Suprapubic skin (tissue), 4 donors: ENCODE results near the gene STX11. TPM values are rescaled to one million over a fixed set of nuclear protein-coding genes. Genes with fewer than 3 reads are reported as not detected.

Experiments used
- DNase-seq, 2 donors: peaks; one replicate each; pipeline ENCODE4 v3.0.0-alpha.2; 2019; ENCODE audit warnings: low spot score in 2 of 2
- H3K27ac ChIP-seq: fragments of 200-600 bp; sonication (generic); one replicate; pipeline ENCODE4 v1.5.1; 2019
- H3K27me3 ChIP-seq: fragments of 200-600 bp; sonication (generic); one replicate; pipeline ENCODE4 v1.5.1; 2019
- H3K36me3 ChIP-seq: fragments of 200-600 bp; sonication (generic); one replicate; pipeline ENCODE4 v1.5.1; 2019
- H3K4me1 ChIP-seq: fragments of 200-600 bp; sonication (generic); one replicate; pipeline ENCODE4 v1.5.1; 2019
- H3K4me3 ChIP-seq: fragments of 200-600 bp; sonication (generic); one replicate; pipeline ENCODE4 v1.5.1; 2019; ENCODE audit warnings: mild to moderate bottlenecking
- H3K9me3 ChIP-seq: fragments of 200-600 bp; sonication (generic); one replicate; pipeline ENCODE4 v1.5.1; 2019
- CTCF ChIP-seq, 2 donors: fragments of 200-600 bp in 1 of 2; fragments of 450-650 bp in 1 of 2; sonication (generic) in 1 of 2; IDR thresholded peaks; one replicate each; pipeline ENCODE4 v1.5.1; 2016 to 2019; ENCODE audit warnings: antibody characterized with exemption in 2 of 2, mild to moderate bottlenecking in 1 of 2, moderate library complexity in 1 of 2
- EP300 ChIP-seq: sonication (generic); formaldehyde crosslinking; IDR thresholded peaks from one replicate; pipeline ENCODE4 v1.6.1; 2017; ENCODE audit warnings: antibody characterized with exemption
- POLR2A ChIP-seq, 2 donors: fragments of 450-650 bp; IDR thresholded peaks; one replicate each; pipeline ENCODE4 v1.6.1; 2017; ENCODE audit warnings: antibody characterized with exemption in 2 of 2, mild to moderate bottlenecking in 2 of 2, moderate library complexity in 2 of 2
- POLR2AphosphoS5 ChIP-seq, 3 donors: sonication (generic); formaldehyde crosslinking; IDR thresholded peaks; one replicate each; pipeline ENCODE4 v1.6.1; 2017; ENCODE audit warnings: antibody characterized with exemption in 3 of 3
- WGBS: methylation state at CpG from one replicate; pipeline ENCODE4 v1.1.5; 2018; 5-methylcytosine and 5-hydroxymethylcytosine counted together
- total RNA-seq, 4 donors: library from RNA; depleted of rRNA; stranded (reverse); fragments of >200 nt; gene quantifications; one replicate each; pipeline ENCODE4 v1.1.0, GENCODE V29; 2016

Gene STX11
- total RNA-seq, 4 donors from 2014 or later = 12.4 to 28.2 (median 17.3) TPM

DNA sequence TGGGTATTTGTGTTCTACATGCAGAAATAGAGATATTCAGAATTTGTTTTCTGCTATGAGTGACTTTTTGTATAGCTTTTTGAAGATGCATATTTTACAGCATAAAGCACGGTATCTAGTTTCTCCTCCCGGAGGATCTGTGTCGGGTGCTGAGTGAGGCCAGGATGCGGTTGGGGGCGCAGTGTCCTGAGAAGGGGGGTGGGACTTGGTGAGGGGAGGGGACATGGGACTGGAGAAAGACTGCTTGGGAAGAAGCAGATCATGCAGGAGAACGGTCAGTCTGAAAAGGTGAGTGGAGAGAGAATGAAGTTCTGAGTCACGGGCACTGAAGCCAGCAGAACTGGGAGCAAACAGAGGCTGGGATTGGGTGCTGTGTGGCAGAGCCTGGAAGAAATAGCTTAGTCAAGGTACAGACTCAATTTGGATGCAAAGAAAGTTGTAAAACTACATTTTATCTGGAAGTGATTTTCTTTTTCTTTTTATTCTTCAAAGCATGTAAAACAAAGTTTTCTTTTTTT is 44.0 kb downstream of the STX11 start:
- no peak overlapping the region for H3K4me3 ChIP-seq
- TF ChIP-seq CTCF (IDR thresholded peaks at IDR 0.05) (no peak), EP300 (no peak), POLR2A (IDR thresholded peaks at IDR 0.05) (no peak), POLR2AphosphoS5 (IDR thresholded peaks at IDR 0.05) (no peak)
- no peak overlapping the region for H3K27ac ChIP-seq
- WGBS = 65% methylated on average over 7 of the region's 7 CpGs
- no peaks in the 10 kb centered on the region for H3K36me3 ChIP-seq
- H3K27me3 ChIP-seq = no peaks in the 10 kb centered on the region
- DNase-seq = no peak
- no peaks in the 10 kb centered on the region for H3K9me3 ChIP-seq
- H3K4me1 ChIP-seq = peaks cover 11% of the 10 kb centered on the region

- no peak for DNase-seq
- Histone ChIP-seq H3K27me3 (no peaks in the 10 kb centered on the region), H3K4me3 (no peak overlapping the region), H3K9me3 (no peaks in the 10 kb centered on the region), H3K27ac (peak overlapping the region; percentile 27), H3K4me1 (peaks cover 6% of the 10 kb centered on the region), H3K36me3 (no peaks in the 10 kb centered on the region)
- no peak for TF ChIP-seq POLR2AphosphoS5 (IDR thresholded peaks at IDR 0.05)
- no peak for TF ChIP-seq POLR2A (IDR thresholded peaks at IDR 0.05)
- TF ChIP-seq EP300 = no peak
- no peak for TF ChIP-seq CTCF (IDR thresholded peaks at IDR 0.05)
- WGBS = 40% methylated on average over 3 of the region's 3 CpGs
Measured at GRCh38 chr6:144195671-144196270, 45.5 kb downstream of the STX11 start.

DNA sequence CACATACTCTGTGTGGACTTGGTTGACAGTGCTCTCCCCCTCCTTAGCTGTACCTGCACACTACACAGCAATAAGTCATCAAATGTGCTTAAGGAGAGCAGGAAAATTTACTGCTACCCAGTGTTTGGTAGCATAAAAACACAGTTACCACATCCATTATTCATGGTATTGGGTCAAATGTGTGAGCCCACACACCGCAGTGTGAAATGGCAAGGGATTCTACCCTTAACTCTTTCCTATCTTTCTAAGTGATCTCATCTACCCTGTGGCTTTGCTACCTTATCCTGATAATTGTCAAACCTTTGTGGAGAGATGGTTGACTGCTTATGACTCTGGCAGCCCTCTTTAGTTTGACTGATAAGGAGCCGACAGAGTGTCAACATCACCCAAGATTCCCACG is 47.6 kb downstream of the STX11 start:
- WGBS = 86% methylated on average over 3 of the region's 3 CpGs
- Histone ChIP-seq H3K4me3 (no peak overlapping the region), H3K27me3 (no peaks in the 10 kb centered on the region), H3K4me1 (peaks cover 5% of the 10 kb centered on the region), H3K9me3 (peaks cover 8% of the 10 kb centered on the region), H3K36me3 (no peaks in the 10 kb centered on the region), H3K27ac (no peak overlapping the region)
- no peak for TF ChIP-seq POLR2AphosphoS5 (IDR thresholded peaks at IDR 0.05)
- TF ChIP-seq CTCF (IDR thresholded peaks at IDR 0.05) = no peak
- TF ChIP-seq EP300 = no peak
- TF ChIP-seq POLR2A (IDR thresholded peaks at IDR 0.05) = no peak
- no peak for DNase-seq

- Histone ChIP-seq H3K27ac (no peak overlapping the region), H3K27me3 (no peaks in the 10 kb centered on the region), H3K4me1 (no peaks in the 10 kb centered on the region), H3K36me3 (no peaks in the 10 kb centered on the region), H3K4me3 (no peak overlapping the region), H3K9me3 (peaks cover 21% of the 10 kb centered on the region)
- DNase-seq = no peak
- WGBS = 63% methylated on average over 3 of the region's 3 CpGs
- no peak for TF ChIP-seq CTCF (IDR thresholded peaks at IDR 0.05)
- no peak for TF ChIP-seq POLR2AphosphoS5 (IDR thresholded peaks at IDR 0.05)
- no peak for TF ChIP-seq EP300
- TF ChIP-seq POLR2A (IDR thresholded peaks at IDR 0.05) = no peak
Measured at GRCh38 chr6:144202879-144203468, 52.7 kb downstream of the STX11 start.

DNA sequence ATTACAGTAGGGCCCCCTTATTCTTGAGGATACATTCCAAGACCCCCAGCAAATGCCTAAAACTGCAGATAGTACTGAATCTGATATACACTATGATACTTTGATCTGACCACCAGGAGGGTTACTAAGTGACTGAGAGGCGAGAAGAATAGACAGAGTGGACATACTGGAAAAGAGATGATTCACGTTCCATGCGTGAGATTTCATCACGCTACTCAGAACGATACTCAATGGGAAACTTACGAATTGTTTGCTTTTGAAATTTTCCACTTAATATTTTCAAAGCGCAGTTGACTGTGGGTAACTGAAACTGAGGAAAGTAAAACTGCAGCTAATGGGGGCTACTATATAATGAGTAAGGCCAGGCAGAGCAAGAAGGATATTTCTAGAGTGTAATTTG is 60.8 kb downstream of the STX11 start:
- Histone ChIP-seq H3K9me3 (peaks cover 5% of the 10 kb centered on the region), H3K4me3 (no peak overlapping the region), H3K27me3 (no peaks in the 10 kb centered on the region), H3K4me1 (peaks cover 11% of the 10 kb centered on the region), H3K36me3 (no peaks in the 10 kb centered on the region), H3K27ac (no peak overlapping the region)
- TF ChIP-seq EP300 (no peak), CTCF (IDR thresholded peaks at IDR 0.05) (no peak), POLR2A (IDR thresholded peaks at IDR 0.05) (no peak), POLR2AphosphoS5 (IDR thresholded peaks at IDR 0.05) (no peak)
- WGBS = 96% methylated on average over 7 of the region's 7 CpGs
- DNase-seq = no peak
